Mucosa of stomach (tissue), 1 donor: ENCODE data around the gene PARM1.

ENCODE experiments used
- H3K27me3 ChIP-seq: one replicate; pipeline ENCODE4 v1.7.0; 2013; ENCODE audit warnings: mild to moderate bottlenecking, low read length; ENCODE audit not compliant: control insufficient read depth, insufficient read depth
- H3K36me3 ChIP-seq: one replicate; pipeline ENCODE4 v1.7.0; 2013; ENCODE audit warnings: low read length; ENCODE audit not compliant: control insufficient read depth, insufficient read depth
- H3K4me1 ChIP-seq: one replicate; pipeline ENCODE4 v1.7.0; 2013; ENCODE audit warnings: mild to moderate bottlenecking, low read length; ENCODE audit not compliant: control insufficient read depth, insufficient read depth
- H3K4me3 ChIP-seq: one replicate; pipeline ENCODE4 v1.7.0; 2013; ENCODE audit warnings: low read length
- H3K9ac ChIP-seq: one replicate; pipeline ENCODE4 v1.7.0; 2013; ENCODE audit warnings: mild to moderate bottlenecking, low read length, moderate library complexity
- H3K9me3 ChIP-seq: one replicate; pipeline ENCODE4 v1.7.0; 2013; ENCODE audit warnings: mild to moderate bottlenecking, low read length, moderate library complexity; ENCODE audit not compliant: control insufficient read depth
- donor health status: Pancreatic carcinoma.

The PARM1 gene

GRCh38 chr4:74999714-75000309, 66.9 kb downstream of the PARM1 start:
- H3K9me3 ChIP-seq: no peaks in the 10 kb centered on the region
- H3K36me3 ChIP-seq: no peaks in the 10 kb centered on the region
- no peak overlapping the region for H3K4me3 ChIP-seq
- H3K4me1 ChIP-seq: peaks cover 10% of the 10 kb centered on the region
- H3K9ac ChIP-seq: no peak overlapping the region
- H3K27me3 ChIP-seq: no peaks in the 10 kb centered on the region

DNA sequence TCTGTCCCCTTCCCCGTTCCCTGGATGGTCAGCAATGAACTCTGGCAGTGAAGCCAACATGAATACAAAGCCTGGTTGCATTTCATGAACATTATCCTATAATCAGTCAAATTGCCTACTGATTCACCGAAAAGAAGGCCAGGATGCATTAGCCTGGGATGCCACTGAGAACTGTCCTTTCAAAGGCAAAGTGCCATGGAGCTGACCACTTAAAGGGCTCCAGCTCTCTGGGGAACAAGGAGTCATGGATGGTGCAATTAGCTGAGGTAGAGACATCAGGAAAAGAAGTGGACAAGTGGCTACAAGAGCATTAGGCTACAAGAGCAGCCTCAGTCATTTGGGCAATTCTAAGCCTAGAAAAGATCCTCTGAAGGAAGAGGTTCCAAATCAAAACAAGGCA, 69.0 kb downstream of the PARM1 start:
- no peaks in the 10 kb centered on the region for H3K27me3 ChIP-seq
- H3K4me1 ChIP-seq: peaks cover 18% of the 10 kb centered on the region
- no peaks in the 10 kb centered on the region for H3K9me3 ChIP-seq

DNA sequence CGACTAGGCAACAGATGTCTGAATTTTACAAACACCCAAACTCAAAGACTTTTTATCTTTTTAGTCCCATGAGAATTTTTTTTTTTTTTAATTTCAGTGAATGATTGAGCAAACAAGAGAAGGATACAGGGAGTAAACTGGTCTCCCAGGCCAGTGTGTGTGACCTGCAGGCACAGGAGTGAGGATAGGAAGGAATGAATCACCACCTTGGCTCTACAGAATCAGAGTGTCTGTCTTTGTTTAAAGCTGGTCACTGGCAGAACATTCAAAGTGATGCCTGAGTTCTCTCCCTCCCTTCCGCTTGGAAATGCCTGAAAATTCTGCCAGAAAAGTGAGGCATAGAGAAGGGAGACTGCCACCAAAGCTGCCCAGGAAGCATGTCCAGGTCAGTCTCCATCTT, 69.5 kb downstream of the PARM1 start:
- H3K4me1 ChIP-seq: peaks cover 18% of the 10 kb centered on the region
- no peaks in the 10 kb centered on the region for H3K9me3 ChIP-seq
- no peaks in the 10 kb centered on the region for H3K36me3 ChIP-seq
- H3K27me3 ChIP-seq: no peaks in the 10 kb centered on the region
- no peak overlapping the region for H3K9ac ChIP-seq
- H3K4me3 ChIP-seq: no peak overlapping the region

More for the DNA sequence above, 69.0 kb downstream of the PARM1 start:
- no peak overlapping the region for H3K9ac ChIP-seq
- H3K4me3 ChIP-seq: no peak overlapping the region
- H3K36me3 ChIP-seq: no peaks in the 10 kb centered on the region

DNA sequence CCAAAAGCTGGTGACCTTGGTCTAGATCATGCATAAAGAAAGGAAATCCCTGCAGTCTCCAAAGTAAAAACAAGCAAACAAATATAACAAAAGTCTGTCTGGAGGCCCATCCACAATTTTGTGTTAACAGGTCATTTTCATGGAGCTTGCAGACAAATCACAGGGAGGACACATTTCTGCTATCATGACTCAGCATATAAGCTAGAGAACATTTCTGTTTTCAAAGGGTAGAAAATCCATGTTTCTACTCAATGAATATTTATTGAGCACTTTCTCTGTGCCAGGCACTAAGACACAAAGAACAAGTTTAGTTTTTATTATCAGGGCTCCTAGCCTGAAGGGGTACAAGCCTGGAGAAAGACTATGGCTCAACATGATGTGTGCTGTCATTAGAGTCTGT, 71.1 kb downstream of the PARM1 start:
- no peak overlapping the region for H3K9ac ChIP-seq
- no peak overlapping the region for H3K4me3 ChIP-seq
- H3K9me3 ChIP-seq: no peaks in the 10 kb centered on the region
- peaks cover 18% of the 10 kb centered on the region for H3K4me1 ChIP-seq
- H3K27me3 ChIP-seq: no peaks in the 10 kb centered on the region
- no peaks in the 10 kb centered on the region for H3K36me3 ChIP-seq

DNA sequence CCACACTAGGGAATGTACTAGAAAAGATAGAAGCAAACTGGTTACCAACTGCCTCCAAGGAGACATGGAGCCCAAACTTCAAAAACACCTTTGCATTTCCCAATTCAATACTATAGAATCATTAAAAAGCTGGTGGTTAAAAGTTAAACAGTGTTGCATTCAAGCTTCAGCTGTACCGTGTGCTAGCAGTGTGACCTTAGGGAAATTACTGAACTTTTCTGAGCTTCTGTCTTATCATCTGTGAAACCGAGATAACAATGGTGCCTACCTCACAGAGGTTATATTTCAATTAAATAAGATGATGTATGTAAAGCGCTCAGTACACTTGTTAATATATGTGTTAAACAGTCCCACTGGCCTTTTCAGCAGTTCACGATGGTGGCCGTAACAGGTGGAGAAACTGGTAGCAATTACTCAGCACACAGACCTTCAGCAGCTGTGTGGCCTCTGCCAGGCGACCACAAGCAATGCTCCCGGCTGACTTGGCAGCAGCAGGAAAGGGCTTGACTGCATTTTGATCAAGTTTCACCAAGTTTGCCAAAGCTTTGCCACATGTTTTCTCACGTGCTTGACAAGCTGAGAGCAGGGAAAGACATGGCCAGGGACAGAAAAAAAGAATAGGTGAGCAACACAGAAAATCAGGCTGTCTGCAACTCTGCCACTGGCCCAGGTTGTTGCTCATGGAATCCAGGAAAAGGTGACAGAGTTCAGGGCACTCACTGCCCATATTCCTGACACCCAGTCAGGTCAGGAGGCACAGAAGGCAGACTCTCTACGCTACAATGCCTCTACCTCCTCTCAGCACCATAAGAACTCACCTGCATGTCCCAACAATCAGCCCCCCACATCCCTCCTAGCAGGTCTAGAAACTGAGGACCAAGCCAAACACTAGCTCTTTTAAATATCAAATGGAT, 72.1 kb downstream of the PARM1 start:
- peaks cover 18% of the 10 kb centered on the region for H3K4me1 ChIP-seq
- no peaks in the 10 kb centered on the region for H3K9me3 ChIP-seq
- H3K36me3 ChIP-seq: no peaks in the 10 kb centered on the region
- no peak overlapping the region for H3K4me3 ChIP-seq
- H3K27me3 ChIP-seq: no peaks in the 10 kb centered on the region
- H3K9ac ChIP-seq: no peak overlapping the region

DNA sequence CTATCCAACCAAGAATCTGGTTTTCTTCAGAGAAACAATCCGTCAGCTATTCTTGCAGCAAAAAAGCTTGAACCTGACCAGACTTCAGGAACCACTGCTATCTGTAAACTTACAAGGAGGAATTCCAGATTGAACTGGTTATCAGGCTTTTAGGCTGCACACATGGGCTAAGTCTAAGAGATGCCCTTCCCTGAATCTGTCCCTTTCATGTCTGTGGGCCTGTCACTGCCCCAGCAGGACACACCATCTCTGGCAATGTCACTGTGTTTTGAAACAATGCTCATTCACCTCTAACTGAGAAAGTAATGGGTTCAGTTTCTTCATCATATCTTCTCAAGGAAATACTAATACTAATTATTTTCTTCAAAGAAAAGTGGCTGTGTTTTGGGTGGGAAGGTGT, 72.8 kb downstream of the PARM1 start:
- peaks cover 18% of the 10 kb centered on the region for H3K4me1 ChIP-seq
- H3K9me3 ChIP-seq: no peaks in the 10 kb centered on the region
- H3K4me3 ChIP-seq: no peak overlapping the region
- H3K27me3 ChIP-seq: no peaks in the 10 kb centered on the region
- no peaks in the 10 kb centered on the region for H3K36me3 ChIP-seq
- H3K9ac ChIP-seq: no peak overlapping the region

DNA sequence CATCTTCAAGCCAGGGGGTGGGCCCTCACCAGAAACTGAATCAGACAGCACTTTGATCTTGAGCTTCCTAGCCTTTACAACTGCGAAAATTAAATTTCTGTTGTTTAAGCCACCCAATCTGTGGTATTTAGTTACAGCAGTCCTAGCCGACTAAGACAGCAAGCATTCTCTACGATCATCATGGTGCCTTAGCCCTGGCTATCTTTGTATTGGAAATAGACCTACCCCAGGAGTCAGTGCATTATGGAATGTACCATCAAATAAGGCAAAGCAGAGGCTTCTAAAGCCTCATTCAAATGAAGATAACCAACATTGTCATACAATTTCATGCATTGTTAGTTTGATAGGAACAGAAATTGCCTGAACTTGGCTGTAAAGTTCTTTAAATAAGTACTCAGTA, 75.0 kb downstream of the PARM1 start:
- Histone ChIP-seq H3K27me3 (no peaks in the 10 kb centered on the region), H3K9ac (no peak overlapping the region), H3K4me1 (peaks cover 18% of the 10 kb centered on the region), H3K4me3 (no peak overlapping the region), H3K36me3 (no peaks in the 10 kb centered on the region), H3K9me3 (no peaks in the 10 kb centered on the region)

DNA sequence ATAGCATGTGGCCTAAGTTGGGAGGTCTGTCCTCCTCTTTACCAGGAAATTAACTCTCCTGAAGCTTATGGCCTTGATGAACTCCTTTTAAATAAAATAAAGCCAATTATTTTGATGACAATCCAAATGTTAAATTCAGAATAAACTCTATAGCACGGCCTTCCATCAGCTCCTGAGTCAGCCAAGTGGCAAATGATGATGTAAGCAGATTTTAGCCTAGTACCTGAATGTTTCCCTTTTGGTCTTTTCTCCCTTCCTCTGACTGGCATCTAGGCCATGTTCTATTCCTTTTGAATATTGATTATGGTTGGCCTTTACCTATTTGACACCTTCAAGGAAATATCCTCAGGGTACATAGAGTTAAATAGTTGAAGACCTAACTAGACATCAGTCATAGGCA, 76.2 kb downstream of the PARM1 start:
- H3K36me3 ChIP-seq: no peaks in the 10 kb centered on the region
- peaks cover 15% of the 10 kb centered on the region for H3K4me1 ChIP-seq
- H3K9ac ChIP-seq: no peak overlapping the region
- H3K4me3 ChIP-seq: no peak overlapping the region
- H3K9me3 ChIP-seq: no peaks in the 10 kb centered on the region
- H3K27me3 ChIP-seq: no peaks in the 10 kb centered on the region

- H3K4me1 ChIP-seq: no peaks in the 10 kb centered on the region
- no peaks in the 10 kb centered on the region for H3K27me3 ChIP-seq
- no peak overlapping the region for H3K4me3 ChIP-seq
- H3K9ac ChIP-seq: no peak overlapping the region
- no peaks in the 10 kb centered on the region for H3K9me3 ChIP-seq
- no peaks in the 10 kb centered on the region for H3K36me3 ChIP-seq
Measured at GRCh38 chr4:75011131-75011795, 78.3 kb downstream of the PARM1 start.

DNA sequence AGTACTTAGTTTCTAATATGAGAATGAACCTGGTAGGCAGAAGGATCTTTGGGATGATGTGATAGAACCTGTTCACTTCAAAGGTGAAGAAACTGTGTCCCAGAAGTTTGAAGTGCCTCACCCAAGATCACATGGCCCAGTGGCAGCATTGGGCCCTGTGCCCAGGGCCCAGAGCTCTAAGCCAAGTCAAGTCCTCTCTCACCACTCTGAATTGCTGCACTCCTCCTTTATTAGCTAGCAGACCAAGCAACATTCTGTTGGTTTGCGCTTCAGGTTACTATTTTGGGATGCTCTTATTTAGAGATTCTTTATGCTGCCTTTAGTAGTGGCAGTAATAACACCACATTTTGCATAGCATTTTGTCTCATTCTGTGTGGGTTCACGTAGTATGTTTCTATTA, 82.7 kb downstream of the PARM1 start:
- Histone ChIP-seq H3K9me3 (no peaks in the 10 kb centered on the region), H3K27me3 (no peaks in the 10 kb centered on the region), H3K4me1 (no peaks in the 10 kb centered on the region), H3K4me3 (no peak overlapping the region), H3K9ac (no peak overlapping the region), H3K36me3 (no peaks in the 10 kb centered on the region)

GRCh38 chr4:75016472-75016871, 83.6 kb downstream of the PARM1 start:
- Histone ChIP-seq H3K36me3 (no peaks in the 10 kb centered on the region), H3K9ac (no peak overlapping the region), H3K27me3 (no peaks in the 10 kb centered on the region), H3K4me3 (no peak overlapping the region), H3K4me1 (no peaks in the 10 kb centered on the region), H3K9me3 (no peaks in the 10 kb centered on the region)

DNA sequence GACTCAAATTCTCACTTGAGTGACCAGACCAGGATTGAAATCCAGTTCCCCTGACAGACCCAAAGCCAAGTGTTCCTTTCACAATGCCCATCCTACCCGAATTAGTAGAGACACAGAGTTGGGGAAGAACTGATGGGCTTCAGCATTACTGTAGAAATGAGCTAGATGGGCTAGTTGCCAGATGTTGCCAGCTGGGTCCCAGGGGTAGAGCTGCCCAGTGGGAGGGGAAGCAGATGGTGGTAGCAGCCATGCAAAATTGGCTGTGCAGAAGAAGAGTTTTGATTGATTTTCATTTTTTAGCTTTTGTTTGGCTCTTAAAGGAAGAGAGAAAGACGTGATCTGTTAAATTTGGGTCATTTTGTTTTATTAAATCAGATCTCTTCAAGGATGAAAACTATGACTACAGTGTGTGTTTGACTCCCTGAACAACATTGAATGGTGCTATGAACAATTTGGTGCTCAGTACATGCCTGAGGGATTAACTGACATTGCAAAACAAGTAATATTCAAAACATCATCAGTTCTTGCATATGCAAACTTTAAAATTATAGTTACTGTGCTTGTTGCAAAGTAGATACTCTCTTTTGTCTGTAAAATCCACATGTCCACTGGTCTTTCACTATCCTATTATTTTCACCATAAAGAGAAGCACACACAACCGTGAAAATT, 86.0 kb downstream of the PARM1 start:
- Histone ChIP-seq H3K36me3 (no peaks in the 10 kb centered on the region), H3K4me3 (no peak overlapping the region), H3K4me1 (peaks cover 5% of the 10 kb centered on the region), H3K27me3 (no peaks in the 10 kb centered on the region), H3K9me3 (no peaks in the 10 kb centered on the region), H3K9ac (no peak overlapping the region)
